Lower leg skin (tissue), 3 donors: ENCODE measurements around the gene LRCOL1.

Experiments
- POLR2A ChIP-seq, 2 donors: fragments of 450-650 bp; IDR thresholded peaks; one replicate each; pipeline ENCODE4 v1.6.1; 2016 to 2017; ENCODE audit warnings: antibody characterized with exemption in 2 of 2, mild to moderate bottlenecking in 1 of 2, moderate library complexity in 1 of 2
- TF ChIP-seq, protein P1 (sequence below), 3 donors: fragments of 450-650 bp; IDR thresholded peaks; one replicate each; pipeline ENCODE4 v1.5.1; 2016; ENCODE audit warnings: antibody characterized with exemption in 3 of 3, mild to moderate bottlenecking in 3 of 3, moderate library complexity in 2 of 3

DNA sequence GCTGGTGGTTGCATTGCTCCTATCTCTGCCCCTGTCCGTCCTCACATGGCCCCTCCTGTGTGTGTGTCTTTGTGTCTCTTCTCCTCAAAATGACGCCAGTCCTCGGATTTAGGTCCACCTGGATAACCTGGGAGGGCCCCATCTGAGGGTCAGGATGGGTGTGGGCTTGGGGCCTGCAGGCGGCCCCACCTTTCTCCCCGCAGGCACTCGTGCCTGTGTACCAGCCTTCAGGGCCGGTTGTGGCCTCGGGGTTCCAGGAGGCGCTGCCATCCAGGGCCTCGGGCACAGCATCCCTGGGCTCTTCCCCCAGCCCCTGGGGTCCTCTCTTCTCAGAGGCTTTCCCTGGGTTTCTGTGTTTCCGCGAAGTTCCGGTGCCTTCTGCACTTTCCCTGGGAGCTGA lies 54.7 kb downstream of the LRCOL1 start:
- TF ChIP-seq, protein P1, sequence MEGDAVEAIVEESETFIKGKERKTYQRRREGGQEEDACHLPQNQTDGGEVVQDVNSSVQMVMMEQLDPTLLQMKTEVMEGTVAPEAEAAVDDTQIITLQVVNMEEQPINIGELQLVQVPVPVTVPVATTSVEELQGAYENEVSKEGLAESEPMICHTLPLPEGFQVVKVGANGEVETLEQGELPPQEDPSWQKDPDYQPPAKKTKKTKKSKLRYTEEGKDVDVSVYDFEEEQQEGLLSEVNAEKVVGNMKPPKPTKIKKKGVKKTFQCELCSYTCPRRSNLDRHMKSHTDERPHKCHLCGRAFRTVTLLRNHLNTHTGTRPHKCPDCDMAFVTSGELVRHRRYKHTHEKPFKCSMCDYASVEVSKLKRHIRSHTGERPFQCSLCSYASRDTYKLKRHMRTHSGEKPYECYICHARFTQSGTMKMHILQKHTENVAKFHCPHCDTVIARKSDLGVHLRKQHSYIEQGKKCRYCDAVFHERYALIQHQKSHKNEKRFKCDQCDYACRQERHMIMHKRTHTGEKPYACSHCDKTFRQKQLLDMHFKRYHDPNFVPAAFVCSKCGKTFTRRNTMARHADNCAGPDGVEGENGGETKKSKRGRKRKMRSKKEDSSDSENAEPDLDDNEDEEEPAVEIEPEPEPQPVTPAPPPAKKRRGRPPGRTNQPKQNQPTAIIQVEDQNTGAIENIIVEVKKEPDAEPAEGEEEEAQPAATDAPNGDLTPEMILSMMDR (IDR thresholded peaks at IDR 0.05): no peak
- no peak for TF ChIP-seq POLR2A (IDR thresholded peaks at IDR 0.05)
